Right atrium auricular region (tissue), 2 donors: Measurements from ENCODE around the gene SURF2. TPM values are rescaled to one million over a fixed set of nuclear protein-coding genes. Genes with fewer than 3 reads are reported as not detected.

Experiments used
- DNase-seq: peaks from one replicate; pipeline ENCODE4 v3.0.0-alpha.2; 2019; ENCODE audit warnings: low spot score
- H3K27ac ChIP-seq, 2 donors: fragments of 200-600 bp; sonication (generic); 1 replicate in 1 of 2; 2 replicates in 1 of 2; pipeline ENCODE4 v1.5.1; 2016 to 2019
- H3K27me3 ChIP-seq, 2 donors: fragments of 200-600 bp; sonication (generic); one replicate each; pipeline versions ENCODE4 v1.5.1 to v1.6.0; 2017 to 2019
- H3K36me3 ChIP-seq: fragments of 200-600 bp; sonication (generic); one replicate; pipeline ENCODE4 v1.5.1; 2016
- H3K4me1 ChIP-seq, 2 donors: fragments of 200-600 bp; sonication (generic); one replicate each; pipeline versions ENCODE4 v1.5.1 to v1.6.0; 2017 to 2019
- H3K4me3 ChIP-seq, 2 donors: fragments of 200-600 bp; sonication (generic); 1 replicate in 1 of 2; 2 replicates in 1 of 2; pipeline ENCODE4 v1.5.1; 2017 to 2019; ENCODE audit warnings: mild to moderate bottlenecking in 1 of 2, moderate library complexity in 1 of 2
- H3K9me3 ChIP-seq, 2 donors: fragments of 200-600 bp; sonication (generic); one replicate each; pipeline ENCODE4 v1.5.1; 2019
- total RNA-seq, 2 donors: library from RNA; depleted of rRNA; stranded (reverse); fragments of >200 nt; gene quantifications; one replicate each; pipeline ENCODE4 v1.1.0, GENCODE V29; 2016
- TF ChIP-seq, protein P1 (sequence below), 2 donors: fragments of 200-600 bp; sonication (generic); IDR thresholded peaks; one replicate each; pipeline ENCODE4 v1.5.1; 2019; ENCODE audit warnings: antibody characterized with exemption in 2 of 2

The SURF2 gene
- total RNA-seq, 2 donors from 2014 or later: 18.1 to 45.9 TPM

- DNase-seq: no peak
Measured at GRCh38 chr9:133384736-133385321, 28.5 kb downstream of the SURF2 start.

DNA sequence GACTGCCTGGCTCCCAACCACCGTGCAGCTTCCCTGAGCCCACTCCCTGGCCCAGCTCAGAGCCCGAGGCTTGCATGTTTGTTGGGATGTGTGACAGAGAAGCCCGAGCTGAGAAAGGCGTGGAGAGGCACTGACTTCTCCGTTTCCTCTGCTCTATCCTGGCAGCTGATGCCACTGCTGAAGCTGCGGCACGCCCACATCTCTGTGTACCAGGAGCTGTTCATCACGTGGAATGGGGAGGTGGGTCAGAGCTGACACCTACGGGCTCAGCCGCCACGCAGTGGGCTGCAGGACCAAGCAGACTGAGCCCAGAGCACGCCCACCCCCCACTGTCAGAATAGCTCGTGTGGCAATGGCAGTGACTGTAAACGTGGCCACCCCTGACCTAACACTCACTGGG lies 29.1 kb downstream of the SURF2 start:
- Histone ChIP-seq H3K9me3 (no peaks in the 10 kb centered on the region), H3K36me3 (no peaks in the 10 kb centered on the region), H3K27ac (no peak overlapping the region), H3K27me3 (no peaks in the 10 kb centered on the region), H3K4me1 (no peaks in the 10 kb centered on the region), H3K4me3 (no peak overlapping the region)
- DNase-seq: no peak
- TF ChIP-seq, protein P1, sequence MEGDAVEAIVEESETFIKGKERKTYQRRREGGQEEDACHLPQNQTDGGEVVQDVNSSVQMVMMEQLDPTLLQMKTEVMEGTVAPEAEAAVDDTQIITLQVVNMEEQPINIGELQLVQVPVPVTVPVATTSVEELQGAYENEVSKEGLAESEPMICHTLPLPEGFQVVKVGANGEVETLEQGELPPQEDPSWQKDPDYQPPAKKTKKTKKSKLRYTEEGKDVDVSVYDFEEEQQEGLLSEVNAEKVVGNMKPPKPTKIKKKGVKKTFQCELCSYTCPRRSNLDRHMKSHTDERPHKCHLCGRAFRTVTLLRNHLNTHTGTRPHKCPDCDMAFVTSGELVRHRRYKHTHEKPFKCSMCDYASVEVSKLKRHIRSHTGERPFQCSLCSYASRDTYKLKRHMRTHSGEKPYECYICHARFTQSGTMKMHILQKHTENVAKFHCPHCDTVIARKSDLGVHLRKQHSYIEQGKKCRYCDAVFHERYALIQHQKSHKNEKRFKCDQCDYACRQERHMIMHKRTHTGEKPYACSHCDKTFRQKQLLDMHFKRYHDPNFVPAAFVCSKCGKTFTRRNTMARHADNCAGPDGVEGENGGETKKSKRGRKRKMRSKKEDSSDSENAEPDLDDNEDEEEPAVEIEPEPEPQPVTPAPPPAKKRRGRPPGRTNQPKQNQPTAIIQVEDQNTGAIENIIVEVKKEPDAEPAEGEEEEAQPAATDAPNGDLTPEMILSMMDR (IDR thresholded peaks at IDR 0.05): no peak

More at GRCh38 chr9:133384736-133385321, 28.5 kb downstream of the SURF2 start:
- Histone ChIP-seq H3K9me3 (no peaks in the 10 kb centered on the region), H3K27me3 (no peaks in the 10 kb centered on the region), H3K36me3 (no peaks in the 10 kb centered on the region), H3K4me3 (no peak overlapping the region), H3K4me1 (no peaks in the 10 kb centered on the region), H3K27ac (no peak overlapping the region)
- TF ChIP-seq, protein P1 (IDR thresholded peaks at IDR 0.05): no peak

GRCh38 chr9:133386338-133386737 lies 30.0 kb downstream of the SURF2 start:
- no peak for DNase-seq
- Histone ChIP-seq H3K4me1 (no peaks in the 10 kb centered on the region), H3K27me3 (no peaks in the 10 kb centered on the region), H3K4me3 (no peak overlapping the region), H3K36me3 (no peaks in the 10 kb centered on the region), H3K27ac (no peak overlapping the region), H3K9me3 (no peaks in the 10 kb centered on the region)
- TF ChIP-seq, protein P1 (IDR thresholded peaks at IDR 0.05): no peak

DNA sequence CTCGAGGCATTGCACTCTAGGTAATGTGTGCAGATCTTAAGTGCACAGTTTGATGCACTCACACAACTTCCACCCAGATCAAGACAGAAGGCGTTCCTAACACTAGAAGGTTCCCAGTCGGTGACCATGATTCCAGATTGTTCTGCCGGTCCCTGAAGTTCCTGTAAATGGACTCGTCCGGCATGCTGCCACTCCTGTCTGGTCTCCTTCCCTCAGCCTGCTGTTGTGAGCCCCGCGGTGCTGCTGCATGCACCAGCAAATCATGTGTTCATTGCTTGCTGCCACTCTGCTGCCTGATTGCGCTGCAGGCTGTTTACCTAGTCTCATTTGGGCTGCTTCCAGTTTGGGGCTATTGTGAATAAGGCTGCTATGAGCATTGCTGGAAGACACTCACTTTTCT lies 31.3 kb downstream of the SURF2 start:
- no peak for DNase-seq

DNA sequence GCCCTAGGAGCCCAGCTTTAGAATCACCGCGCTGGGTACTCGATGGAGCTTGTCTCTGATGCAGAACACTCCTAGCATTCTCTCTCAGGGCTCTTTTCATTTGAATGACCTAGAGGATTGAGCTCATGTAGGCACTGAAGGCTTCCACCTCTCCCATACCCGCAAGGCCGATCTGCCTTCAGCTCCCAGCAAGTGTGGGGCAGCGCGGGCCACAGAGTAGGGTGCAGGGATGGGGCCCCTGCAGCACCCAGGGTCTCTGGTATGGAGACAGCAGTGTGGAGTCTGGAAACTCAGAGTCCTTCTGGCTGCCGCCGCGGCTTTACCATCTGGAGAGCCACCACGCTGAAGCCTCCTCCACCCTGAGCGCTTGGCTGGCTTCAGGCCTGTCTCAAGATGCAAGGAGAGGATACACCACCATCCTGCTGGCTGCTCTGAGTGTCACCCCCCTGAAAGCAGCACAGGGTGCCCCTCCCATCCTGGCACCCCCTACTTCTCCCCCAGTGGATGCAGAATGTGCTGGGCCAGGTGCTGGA lies 32.7 kb downstream of the SURF2 start:
- Histone ChIP-seq H3K27me3 (no peaks in the 10 kb centered on the region), H3K4me3 (no peak overlapping the region), H3K36me3 (no peaks in the 10 kb centered on the region), H3K9me3 (no peaks in the 10 kb centered on the region), H3K27ac (no peak overlapping the region), H3K4me1 (no peaks in the 10 kb centered on the region)
- no peak for DNase-seq
- TF ChIP-seq, protein P1 (IDR thresholded peaks at IDR 0.05): no peak

More for the DNA sequence above, 31.3 kb downstream of the SURF2 start:
- Histone ChIP-seq H3K4me1 (no peaks in the 10 kb centered on the region), H3K36me3 (no peaks in the 10 kb centered on the region), H3K4me3 (no peak overlapping the region), H3K27ac (no peak overlapping the region), H3K9me3 (no peaks in the 10 kb centered on the region), H3K27me3 (no peaks in the 10 kb centered on the region)
- TF ChIP-seq, protein P1 (IDR thresholded peaks at IDR 0.05): no peak

DNA sequence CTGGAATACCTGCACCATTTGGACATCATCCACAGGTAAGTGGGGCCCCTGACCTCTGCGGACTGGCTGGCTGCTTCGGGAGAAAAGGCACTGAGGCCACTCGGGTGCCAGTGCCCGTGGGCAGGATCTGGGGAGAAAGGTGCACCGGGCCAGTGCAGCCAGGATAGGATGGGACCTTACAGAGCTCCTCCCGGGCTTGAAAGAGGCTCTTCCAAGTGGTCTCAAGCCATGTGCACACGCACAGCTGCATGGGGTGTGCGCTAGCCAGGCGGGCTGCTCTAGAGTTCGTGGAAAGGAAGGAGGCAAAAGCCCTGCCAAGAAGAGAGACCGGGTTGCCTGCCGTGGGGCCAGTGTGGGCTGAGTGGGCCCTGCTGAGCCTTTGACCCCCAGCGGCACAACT lies 33.2 kb downstream of the SURF2 start:
- H3K27me3 ChIP-seq: no peaks in the 10 kb centered on the region
- H3K27ac ChIP-seq: no peak overlapping the region
- no peak for DNase-seq
- no peaks in the 10 kb centered on the region for H3K4me1 ChIP-seq
- no peaks in the 10 kb centered on the region for H3K9me3 ChIP-seq
- H3K36me3 ChIP-seq: no peaks in the 10 kb centered on the region
- TF ChIP-seq, protein P1 (IDR thresholded peaks at IDR 0.05): no peak
- H3K4me3 ChIP-seq: no peak overlapping the region
